K562 (cell line): ENCODE measurements around the gene MDN1. TPM values are rescaled to one million over a fixed set of nuclear protein-coding genes. Genes with fewer than 3 reads are reported as not detected.

ENCODE experiments used
- ATAC-seq: fragments of 200-7000 bp; cut with Tn5 transposase; 3 replicates; pipeline ENCODE4 v1.9.1; 2020; ENCODE audit warnings: moderate library complexity
- BruUV-seq: library from RNA; stranded (reverse); fragments of 400-500 nt; replicated peaks from 2 replicates; lab custom pipeline; 2021; lab: Mats Ljungman, UMichigan
- CTCF ChIA-PET: fragments of 300-600 bp; formaldehyde crosslinking; extraction: SDS; loops from one replicate; lab custom pipeline; 2021; ENCODE audit warnings: low intra/inter-chr PET ratio; lab: Yijun Ruan, JAX
- POLR2A ChIA-PET: fragments of 300-600, 350-650 bp; sonication (Branson Sonifier 250); formaldehyde crosslinking; extraction: SDS; loops from one replicate; lab custom pipeline; 2021; ENCODE audit warnings: antibody characterized with exemption, inconsistent platforms; lab: Yijun Ruan, JAX
- DNase-seq, 4 experiments: peaks; one replicate each; pipeline versions ENCODE4 v3.0.0 to v3.0.0-alpha.2; 2011 to 2018; ENCODE audit warnings: low spot score in 3 of 4, mixed read lengths in 3 of 4; ENCODE audit errors: extremely low read depth in 1 of 4
- FAIRE-seq: peaks from 2 replicates; lab custom pipeline; 2011; peaks lifted over from hg19 to GRCh38; lab: Jason Lieb, UNC
- H2AFZ ChIP-seq: 2 replicates; pipeline ENCODE4 v1.6.0; 2011; ENCODE audit warnings: low read depth, low read length, control low read depth, inconsistent platforms
- H3K27ac ChIP-seq: fragments of 200-600 bp; 3 replicates; pipeline ENCODE4 v1.8.0; 2011; ENCODE audit warnings: low read depth, mild to moderate bottlenecking, control low read depth, inconsistent platforms, low read length, moderate library complexity, mixed read lengths; ENCODE audit errors: extremely low read depth
- H3K27me3 ChIP-seq, 2 experiments: fragments of 300-600 bp in 1 of 2; 2 replicates in 1 of 2; 3 replicates in 1 of 2; pipeline versions ENCODE4 v1.6.0 to v1.8.0; 2011; ENCODE audit warnings: inconsistent platforms in 2 of 2, low read length in 2 of 2, mild to moderate bottlenecking in 1 of 2, mixed read lengths in 1 of 2, moderate library complexity in 1 of 2; ENCODE audit not compliant: control insufficient read depth in 2 of 2, insufficient read depth in 2 of 2
- H3K36me3 ChIP-seq: fragments of 300-600 bp; 3 replicates; pipeline ENCODE4 v1.8.0; 2011; ENCODE audit warnings: mild to moderate bottlenecking, low read length, inconsistent platforms; ENCODE audit not compliant: control insufficient read depth, insufficient read depth
- H3K4me1 ChIP-seq, 2 experiments: fragments of 200-600 bp in 1 of 2; replicated peaks in 1 of 2; 2 replicates in 1 of 2; 3 replicates in 1 of 2; pipeline versions ENCODE4 v1.5.1 to v1.8.0; 2011; ENCODE audit warnings: inconsistent platforms in 2 of 2, low read length in 2 of 2, mild to moderate bottlenecking in 1 of 2, mixed read lengths in 1 of 2, moderate library complexity in 1 of 2; ENCODE audit not compliant: control insufficient read depth in 2 of 2, insufficient read depth in 2 of 2
- H3K4me2 ChIP-seq: 2 replicates; pipeline ENCODE4 v1.6.1; 2011; ENCODE audit warnings: low read length, control low read depth, inconsistent platforms, mixed read lengths; ENCODE audit not compliant: insufficient read depth
- H3K4me3 ChIP-seq: fragments of 200-600 bp; sonication (generic), shearing (Covaris generic); 2 replicates; pipeline ENCODE4 v1.5.1; 2016; ENCODE audit warnings: control low read depth, inconsistent platforms
- H3K79me2 ChIP-seq: fragments of 200-600 bp; 3 replicates; pipeline ENCODE4 v1.8.0; 2011; ENCODE audit warnings: low read length, inconsistent platforms; ENCODE audit not compliant: control insufficient read depth, insufficient read depth
- H3K9ac ChIP-seq, 2 experiments: 2 replicates each; pipeline versions ENCODE4 v1.6.0 to v1.6.1; 2011; ENCODE audit warnings: low read depth in 2 of 2, low read length in 2 of 2, control low read depth in 1 of 2, inconsistent platforms in 1 of 2, mild to moderate bottlenecking in 1 of 2, mixed read lengths in 1 of 2; ENCODE audit not compliant: insufficient read depth in 1 of 2
- H3K9me1 ChIP-seq: one replicate; pipeline ENCODE4 v1.6.0; 2011; ENCODE audit warnings: inconsistent platforms, mild to moderate bottlenecking, low read length, moderate library complexity; ENCODE audit not compliant: control insufficient read depth, insufficient read depth
- H3K9me3 ChIP-seq: replicated peaks from 2 replicates; pipeline ENCODE4 v1.5.1; 2011; ENCODE audit warnings: low read depth, low read length, inconsistent platforms; ENCODE audit not compliant: control insufficient read depth, insufficient read depth
- H4K20me1 ChIP-seq: replicated peaks from 2 replicates; pipeline ENCODE4 v1.6.1; 2011; ENCODE audit warnings: low read length, inconsistent platforms, mixed read lengths; ENCODE audit not compliant: control insufficient read depth, insufficient read depth
- BDP1 ChIP-seq: IDR thresholded peaks from 3 replicates; pipeline ENCODE4 v1.6.1; 2011; ENCODE audit not compliant: insufficient read length, insufficient read depth
- E2F5 ChIP-seq: sonication (generic); formaldehyde crosslinking; IDR thresholded peaks from 2 replicates; pipeline ENCODE4 v1.8.0; 2022; ENCODE audit warnings: mild to moderate bottlenecking, missing genetic modification reagents
- FOSL1 ChIP-seq: fragments of 200-800 bp; sonication (Bioruptor generic); conservative IDR thresholded peaks from 2 replicates; pipeline ENCODE4 v1.6.1; 2016; ENCODE audit warnings: missing genetic modification characterization, missing compliant biosample characterization
- IRF2 ChIP-seq: sonication (generic); formaldehyde crosslinking; IDR thresholded peaks from 2 replicates; pipeline ENCODE4 v1.8.1; 2022; ENCODE audit warnings: mild to moderate bottlenecking, missing genetic modification reagents
- POLR2AphosphoS5 ChIP-seq: IDR thresholded peaks from 2 replicates; pipeline ENCODE4 v1.6.1; 2011; ENCODE audit warnings: mild to moderate bottlenecking, low read depth, low read length, moderate library complexity; ENCODE audit not compliant: control insufficient read depth, insufficient read depth
- SMAD4 ChIP-seq: fragments of 250-450 bp; sonication (Bioruptor Pico); conservative IDR thresholded peaks from 2 replicates; pipeline ENCODE4 v1.8.0; 2021; ENCODE audit warnings: inconsistent platforms, mild to moderate bottlenecking, moderate library complexity
- SMARCE1 ChIP-seq: fragments of 450-650 bp; IDR thresholded peaks from 2 replicates; pipeline ENCODE4 v1.7.1; 2016; ENCODE audit warnings: mild to moderate bottlenecking
- SNIP1 ChIP-seq: fragments of 450-650 bp; IDR thresholded peaks from 2 replicates; pipeline ENCODE4 v1.7.1; 2017; ENCODE audit warnings: low read depth, mild to moderate bottlenecking
- TCFL5 ChIP-seq: fragments of 250-450 bp; sonication (Bioruptor Pico); conservative IDR thresholded peaks from 2 replicates; pipeline ENCODE4 v1.6.1; 2021; ENCODE audit warnings: mild to moderate bottlenecking, moderate library complexity, matching md5 sums
- TRIM28 ChIP-seq: fragments of 450-650 bp; IDR thresholded peaks from 2 replicates; pipeline ENCODE4 v1.6.1; 2017
- ZNF146 ChIP-seq: IDR thresholded peaks from one replicate; pipeline ENCODE4 v1.6.1; 2018; ENCODE audit warnings: missing compliant biosample characterization; ENCODE audit not compliant: unreplicated experiment
- WGBS: fragments of 100-300 bp; shearing (Covaris generic); methylation state at CpG from one replicate; pipeline ENCODE4 v1.1.6; 2016; ENCODE audit warnings: low coverage, mixed read lengths; ENCODE audit not compliant: insufficient coverage; ENCODE audit errors: missing lambda C conversion rate; 5-methylcytosine and 5-hydroxymethylcytosine counted together
- in situ Hi-C: fragments of 300-500 bp; cut with MboI; formaldehyde crosslinking; loops from 4 replicates; pipeline ENCODE4 v1.15.0; 2018; ENCODE audit warnings: inconsistent platforms, mixed read lengths
- intact Hi-C: fragments of 100-400 bp; cut with micrococcal nuclease; formaldehyde crosslinking; loops from 2 replicates; pipeline ENCODE4 v1.14.2; 2022
- polyA plus RNA-seq, 8 experiments: library from polyadenylated mRNA; depleted of rRNA in 4 of 8; stranded (reverse) in 5 of 8; unstranded in 3 of 8; fragments of >200 nt; fragmentation: Nextera tagmentation in 2 of 8; fragmentation: Illumina TruSeq in 1 of 8; extraction: Ambion mirVana in 2 of 8; extraction: Trizol in 1 of 8; gene quantifications; 2 replicates each; pipeline versions ENCODE4 v1.2.1 to v1.2.3, GENCODE V29; 2011 to 2014; ENCODE audit warnings: inconsistent platforms in 1 of 8, missing spikeins in 1 of 8
- total RNA-seq, 7 experiments: library from RNA; depleted of rRNA in 6 of 7; stranded (reverse); fragments of >200 nt in 6 of 7; fragmentation: Illumina TruSeq in 2 of 7; extraction: Trizol in 2 of 7; gene quantifications; 2 replicates each; pipeline versions ENCODE4 v1.2.1 to v1.2.3, GENCODE V29; 2011 to 2021; ENCODE audit warnings: low replicate concordance in 1 of 7

Gene MDN1
- total and polyA plus RNA-seq, 9 of the 15 experiments (the other 6 are each of a cell fraction or from before 2014, with no cell fraction given) = 25.6 to 93.6 (median 43.0) TPM

- no TSS peak for BruUV-seq
- ATAC-seq (no peak), DNase-seq (no peak), FAIRE-seq (no peak)
- no peaks in the 10 kb centered on the region for H3K9me1 ChIP-seq
- peaks cover 90% of the 10 kb centered on the region for H3K36me3 ChIP-seq
- H3K27ac ChIP-seq = no peak overlapping the region
- ChIA-PET CTCF (no interaction called here), POLR2A (interaction anchor here (0.7 kb wide), 1 partner anchor 750 kb away, joined by 4 read pairs; no protein-coding TSS in a partner anchor)
- no peak overlapping the region for H3K9ac ChIP-seq
- no peak for TF ChIP-seq E2F5 (CRISPR knock-in tag)
- TF ChIP-seq POLR2AphosphoS5 = no peak
- no peak for TF ChIP-seq ZNF146 (CRISPR knock-in tag)
- no peak for TF ChIP-seq BDP1
- no peak for TF ChIP-seq TCFL5 (CRISPR knock-in tag)
- no peak for TF ChIP-seq IRF2 (CRISPR knock-in tag)
- no peak for TF ChIP-seq SMAD4 (CRISPR knock-in tag)
- TF ChIP-seq TRIM28 = no peak
- no peak for TF ChIP-seq SNIP1
- no peak for TF ChIP-seq SMARCE1
- no peak for TF ChIP-seq FOSL1 (tag)
- H3K79me2 ChIP-seq = no peaks in the 10 kb centered on the region
- intact Hi-C loops (no loop called here), in situ Hi-C loops (no loop called here)
- no peak overlapping the region for H2AFZ ChIP-seq
- no peak overlapping the region for H3K4me3 ChIP-seq
- H3K4me1 ChIP-seq = no peaks in the 10 kb centered on the region
- H3K4me2 ChIP-seq = no peak overlapping the region
- H4K20me1 ChIP-seq = no peaks in the 10 kb centered on the region
- 91% methylated on average over 4 of the region's 4 CpGs for WGBS
- no peaks in the 10 kb centered on the region for H3K9me3 ChIP-seq
- no peaks in the 10 kb centered on the region for H3K27me3 ChIP-seq
Measured at GRCh38 chr6:89660981-89661380, 158.6 kb downstream of the MDN1 start.
